Measurements from ENCODE around the gene RBFOX2. TPM values are rescaled to one million over a fixed set of nuclear protein-coding genes. Genes with fewer than 3 reads are reported as not detected.

Gene RBFOX2
- polyA plus RNA-seq, 3 donors: 123 to 136 (median 132) TPM

DNA sequence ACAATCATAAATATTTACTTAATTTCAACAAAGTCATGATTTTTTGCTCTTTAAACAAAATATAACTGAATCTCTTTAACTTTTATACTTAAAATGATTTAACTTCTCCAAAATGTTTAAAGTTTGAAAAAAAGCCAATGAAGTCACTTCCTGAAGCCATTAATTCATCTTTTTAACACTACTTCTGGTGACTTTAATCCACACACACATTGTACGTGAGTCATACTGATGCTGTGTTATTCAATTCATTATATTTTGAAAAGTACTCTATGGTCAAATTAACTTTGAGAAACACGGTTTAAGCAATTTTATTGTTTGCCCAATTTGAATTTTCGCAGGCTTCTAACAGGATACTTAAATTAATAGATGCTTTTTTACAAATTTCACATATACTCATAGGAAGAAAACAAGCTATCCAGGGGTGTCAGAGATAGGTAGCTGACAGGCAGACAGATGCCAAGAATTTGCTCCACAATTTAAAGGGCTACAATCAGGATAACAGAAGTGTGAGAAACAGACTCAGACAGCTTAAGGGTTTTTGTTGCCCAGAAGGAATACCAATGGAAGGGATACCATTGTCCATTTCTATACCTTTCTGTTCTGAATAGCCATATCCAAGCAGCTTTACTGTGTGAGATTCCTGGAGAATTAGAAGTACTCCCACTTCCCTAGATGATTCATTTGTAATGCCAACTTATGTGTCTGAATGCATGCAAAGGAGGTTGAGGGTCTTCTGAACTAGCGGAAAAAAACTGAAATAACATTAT, 118.4 kb downstream of the RBFOX2 start:
- no peak for DNase-seq (ENCODE audit: low read depth in 3 of 3, low spot score in 2 of 3)

DNA sequence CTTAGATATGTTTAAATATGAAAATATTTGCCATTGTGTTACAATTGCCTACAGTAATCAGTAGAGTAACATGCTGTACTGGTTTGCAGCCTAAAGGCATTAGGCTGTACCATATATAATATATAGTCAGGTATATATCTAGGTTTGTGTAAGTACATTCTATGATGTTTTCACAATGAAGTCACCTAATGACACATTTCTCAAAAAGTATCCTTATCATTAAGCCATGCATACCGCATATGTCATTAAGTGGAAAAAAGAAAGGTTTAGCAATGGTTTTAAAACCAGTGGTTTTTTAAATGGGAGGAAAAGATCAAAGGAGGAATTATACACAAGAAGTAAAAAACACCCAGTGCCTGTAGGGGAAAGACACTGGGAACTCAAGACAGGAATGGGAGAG, 122.7 kb downstream of the RBFOX2 start:
- DNase-seq (ENCODE audit: low read depth in 3 of 3, low spot score in 2 of 3): no peak

DNA sequence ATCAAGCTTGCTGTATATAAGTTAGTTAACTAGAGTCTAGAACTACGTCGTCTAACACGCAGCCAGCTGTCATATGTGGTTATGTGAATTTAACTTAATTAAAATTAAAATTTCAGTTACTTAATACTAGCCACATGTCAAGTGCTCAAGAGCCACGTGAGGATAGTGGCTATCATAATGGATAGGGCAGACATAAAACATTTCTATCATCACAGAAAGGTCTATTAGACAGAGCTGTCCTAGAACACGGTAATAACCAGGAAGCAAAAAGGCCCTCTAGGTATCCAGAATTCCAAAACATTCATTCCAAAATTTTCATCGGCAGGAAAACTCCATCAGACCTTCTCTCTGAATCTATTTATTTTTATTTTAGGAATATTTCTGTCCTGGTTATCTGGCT, 123.9 kb downstream of the RBFOX2 start:
- DNase-seq (ENCODE audit: low read depth in 3 of 3, low spot score in 2 of 3): no peak

GRCh38 chr22:35904336-35904692, 124.3 kb downstream of the RBFOX2 start:
- DNase-seq (ENCODE audit: low read depth in 3 of 3, low spot score in 2 of 3): no peak

GRCh38 chr22:35903571-35904335, 124.9 kb downstream of the RBFOX2 start:
- no peak for DNase-seq (ENCODE audit: low read depth in 3 of 3, low spot score in 2 of 3)

GRCh38 chr22:35900483-35901168, 128.0 kb downstream of the RBFOX2 start:
- no peak for DNase-seq (ENCODE audit: low read depth in 3 of 3, low spot score in 2 of 3)

- DNase-seq (ENCODE audit: low read depth in 3 of 3, low spot score in 2 of 3): no peak
Measured at GRCh38 chr22:35899736-35900135, 128.9 kb downstream of the RBFOX2 start.

DNA sequence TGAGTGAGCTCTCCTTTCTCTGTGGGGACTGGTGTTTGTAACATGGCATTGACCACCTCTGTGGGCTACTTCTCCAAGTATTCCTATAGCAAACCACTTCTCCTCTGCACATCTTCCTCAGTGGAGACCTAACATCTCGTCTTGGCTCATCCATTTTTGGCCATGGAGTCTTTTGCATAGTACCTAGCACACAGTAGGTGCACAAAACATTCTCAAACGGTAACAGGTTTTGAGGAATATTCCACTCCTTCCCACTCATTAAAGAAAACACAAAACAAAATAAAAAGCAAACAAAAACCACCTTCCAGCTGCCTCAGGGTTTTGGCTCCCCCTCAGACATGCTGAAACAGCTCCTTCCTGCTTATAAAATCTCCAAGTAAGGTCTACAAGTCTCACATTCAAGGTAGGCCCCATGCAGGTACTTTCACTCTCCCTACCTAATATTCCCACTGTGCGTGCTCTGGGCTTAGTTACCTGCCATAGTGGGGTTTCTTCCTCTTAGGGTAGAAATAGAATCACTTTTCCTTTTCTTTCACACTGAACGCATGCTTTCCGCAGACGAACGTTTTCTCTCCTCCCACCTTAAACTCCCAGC, 132.4 kb downstream of the RBFOX2 start:
- no peak for DNase-seq (ENCODE audit: low read depth in 3 of 3, low spot score in 2 of 3)

DNA sequence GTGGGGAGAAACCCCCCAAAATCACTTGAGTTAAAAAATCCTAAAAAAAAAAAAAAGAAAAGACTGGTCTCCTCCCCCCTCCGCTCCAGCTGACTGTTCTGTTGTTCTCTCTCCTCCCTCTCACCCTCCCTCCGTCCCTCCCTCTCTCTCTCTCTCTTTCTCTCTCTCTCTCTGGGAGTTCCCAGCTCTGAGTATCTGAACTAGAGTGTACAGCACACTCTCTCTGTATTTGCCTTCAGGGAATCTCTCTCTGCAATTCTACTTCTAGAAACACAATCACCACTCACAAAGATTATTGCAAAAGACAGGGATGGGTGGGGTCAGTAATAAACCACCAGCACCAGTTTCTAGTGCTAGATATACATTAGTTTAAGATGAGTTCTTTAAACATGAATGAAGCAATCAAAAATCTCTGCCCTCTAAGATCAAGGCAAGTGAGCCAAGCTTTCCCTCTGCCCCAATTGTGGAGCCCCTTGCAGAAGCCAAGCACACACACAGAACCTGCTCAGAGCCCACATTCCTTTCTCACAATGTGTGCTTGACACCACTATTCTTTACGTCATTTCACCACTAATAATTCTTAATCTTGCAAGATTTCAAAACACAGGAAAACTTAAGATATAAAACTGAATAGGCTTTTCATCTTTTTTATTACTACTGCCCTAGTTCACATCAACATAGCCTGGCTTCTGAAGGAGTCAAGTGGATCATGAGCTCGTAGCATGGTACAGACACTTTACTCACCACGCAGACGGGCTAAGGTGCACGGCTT, 133.5 kb downstream of the RBFOX2 start:
- peak in 2 of 3 donors; percentile 27 to 47 for DNase-seq (ENCODE audit: low read depth in 3 of 3, low spot score in 2 of 3)

DNA sequence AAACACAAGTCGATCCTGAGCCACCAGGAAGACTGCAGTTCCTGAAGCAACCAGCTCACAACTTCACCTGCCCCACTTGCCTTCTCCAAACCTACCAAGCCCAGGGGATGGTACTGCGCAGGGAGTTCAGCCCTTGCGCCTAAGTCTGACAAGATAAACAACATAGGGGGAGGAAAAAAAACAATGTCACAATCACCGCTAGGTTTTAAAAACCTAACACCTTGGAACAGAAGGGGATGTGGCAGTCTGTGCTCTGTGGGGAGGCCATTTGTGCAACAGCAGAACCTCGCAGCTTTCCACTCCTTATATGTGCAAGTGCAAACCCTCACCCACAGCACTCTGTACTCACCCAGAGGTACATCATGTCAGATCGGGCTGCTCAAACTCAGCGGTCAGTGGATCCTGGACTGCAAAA, 134.2 kb downstream of the RBFOX2 start:
- DNase-seq (ENCODE audit: low read depth in 3 of 3, low spot score in 2 of 3): no peak

- peak; percentile 61 to 67 (median 66) for DNase-seq (ENCODE audit: low read depth in 3 of 3, low spot score in 2 of 3)
Measured at GRCh38 chr22:35893698-35894097, 134.9 kb downstream of the RBFOX2 start.

GRCh38 chr22:35892192-35892591, 136.4 kb downstream of the RBFOX2 start:
- DNase-seq (ENCODE audit: low read depth in 3 of 3, low spot score in 2 of 3): no peak

DNA sequence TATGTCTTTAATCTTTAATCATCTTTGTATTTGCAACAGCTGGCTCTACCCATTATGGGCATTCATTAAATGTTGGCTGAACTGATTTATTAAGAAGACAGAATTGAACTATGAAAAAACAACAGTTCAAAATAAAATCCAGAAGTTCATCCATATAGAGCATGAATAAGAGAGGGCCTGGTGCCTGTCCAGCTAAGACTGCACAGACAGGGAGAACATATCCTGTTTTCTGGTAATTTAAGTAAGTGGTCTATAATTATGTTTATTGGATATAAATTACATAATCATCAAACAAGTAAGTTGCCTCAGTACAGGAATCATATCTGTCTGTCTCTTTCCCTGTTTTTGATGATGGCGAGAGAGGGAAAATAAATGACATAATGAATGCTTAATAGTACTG, 137.2 kb downstream of the RBFOX2 start:
- DNase-seq (ENCODE audit: low read depth in 3 of 3, low spot score in 2 of 3): no peak

- no peak for DNase-seq (ENCODE audit: low read depth in 3 of 3, low spot score in 2 of 3)
Measured at GRCh38 chr22:35889071-35889470, 139.6 kb downstream of the RBFOX2 start.

- DNase-seq (ENCODE audit: low read depth in 3 of 3, low spot score in 2 of 3): no peak
Measured at GRCh38 chr22:35888181-35888870, 140.3 kb downstream of the RBFOX2 start.

DNA sequence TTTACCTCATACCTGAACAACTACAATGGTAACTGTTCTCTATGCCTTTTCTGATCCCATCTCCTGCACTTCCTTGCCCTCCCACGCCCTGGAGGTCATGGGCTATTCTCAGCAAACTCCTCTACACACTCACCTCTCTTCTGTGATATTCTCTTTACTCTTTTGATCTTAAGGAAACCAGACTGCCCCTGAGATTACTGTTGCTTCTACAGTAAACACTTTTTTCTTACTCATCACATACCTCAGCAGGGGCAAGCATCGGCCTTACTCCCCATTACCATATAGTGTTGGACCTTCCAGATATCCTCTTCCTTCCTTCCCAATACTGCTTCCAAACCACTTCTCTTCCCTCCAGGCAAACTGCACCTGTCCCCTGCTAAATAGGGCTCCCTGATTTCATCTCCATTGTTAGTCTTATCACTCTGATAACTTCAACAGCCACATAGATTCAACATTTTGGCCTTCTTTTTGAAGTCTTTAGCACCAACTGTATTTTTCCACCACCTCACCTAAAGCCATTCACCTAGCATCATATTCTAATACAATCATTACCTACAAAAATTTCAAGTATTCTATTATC, 141.2 kb downstream of the RBFOX2 start:
- no peak for DNase-seq (ENCODE audit: low read depth in 3 of 3, low spot score in 2 of 3)

- no peak for DNase-seq (ENCODE audit: low read depth in 3 of 3, low spot score in 2 of 3)
Measured at GRCh38 chr22:35886309-35886708, 142.3 kb downstream of the RBFOX2 start.

GRCh38 chr22:35884529-35884928, 144.1 kb downstream of the RBFOX2 start:
- no peak for DNase-seq (ENCODE audit: low read depth in 3 of 3, low spot score in 2 of 3)

GRCh38 chr22:35883031-35883620, 145.5 kb downstream of the RBFOX2 start:
- DNase-seq (ENCODE audit: low read depth in 3 of 3, low spot score in 2 of 3): no peak
